Progenitor cell of endocrine pancreas (in vitro differentiated cells): ENCODE data around the gene CLIP4. TPM values are rescaled to one million over a fixed set of nuclear protein-coding genes. Genes with fewer than 3 reads are reported as not detected.

ENCODE experiments used
- DNase-seq: peaks from one replicate; pipeline ENCODE4 v3.0.0; 2021; ENCODE audit warnings: low spot score; ENCODE audit not compliant: unreplicated experiment
- H3K27ac Mint-ChIP-seq: 2 replicates; pipeline ENCODE4 v1.8.0; 2021; ENCODE audit warnings: mild to moderate bottlenecking, moderate library complexity, mixed read lengths
- H3K27me3 Mint-ChIP-seq: 2 replicates; pipeline ENCODE4 v1.8.0; 2021; ENCODE audit warnings: mixed read lengths
- H3K36me3 Mint-ChIP-seq: 2 replicates; pipeline ENCODE4 v1.8.0; 2022; ENCODE audit warnings: mixed read lengths; ENCODE audit not compliant: insufficient read depth
- H3K4me1 Mint-ChIP-seq: 2 replicates; pipeline ENCODE4 v1.8.0; 2021; ENCODE audit warnings: low read depth, mixed read lengths
- H3K4me3 Mint-ChIP-seq: 2 replicates; pipeline ENCODE4 v1.8.0; 2021; ENCODE audit warnings: low read depth, mild to moderate bottlenecking, moderate library complexity, mixed read lengths
- H3K9me3 Mint-ChIP-seq: 2 replicates; pipeline ENCODE4 v1.8.0; 2021; ENCODE audit warnings: low read depth, mixed read lengths
- total RNA-seq: library from RNA; stranded (reverse); gene quantifications from 2 replicates; pipeline ENCODE4 v1.2.1, GENCODE V29; 2021
- TF ChIP-seq, protein P1 (sequence below): fragments of 200-600 bp; sonication (generic); IDR thresholded peaks from one replicate; pipeline ENCODE4 v1.5.0; 2021; ENCODE audit warnings: antibody characterized with exemption, mild to moderate bottlenecking; ENCODE audit not compliant: unreplicated experiment

The CLIP4 gene
- total RNA-seq, 1 donor from 2014 or later, result 13.7 TPM

DNA sequence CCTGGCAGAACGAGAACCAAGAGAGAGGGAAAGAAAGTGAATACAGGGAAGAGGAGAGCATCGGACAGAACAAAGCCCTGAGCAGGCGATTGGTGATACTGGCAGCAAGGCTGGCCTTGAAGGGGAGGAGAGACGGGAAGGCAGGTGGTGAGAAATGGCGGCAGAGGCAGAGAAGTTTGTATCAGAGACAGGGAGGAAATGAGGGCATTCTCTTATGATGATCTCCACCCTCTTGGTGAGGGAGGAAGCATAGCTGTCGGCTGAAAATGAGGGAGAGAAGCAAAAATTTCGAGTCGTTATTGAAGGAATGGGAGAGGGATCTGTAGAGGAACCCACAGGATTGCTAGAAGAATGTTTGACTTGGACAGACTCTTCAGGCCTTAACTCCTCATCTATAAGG lies 80.6 kb downstream of the CLIP4 start:
- no peaks in the 10 kb centered on the region for H3K4me1 Mint-ChIP-seq
- no peak overlapping the region for H3K27ac Mint-ChIP-seq
- peaks cover 3% of the 10 kb centered on the region for H3K27me3 Mint-ChIP-seq
- TF ChIP-seq, protein P1, sequence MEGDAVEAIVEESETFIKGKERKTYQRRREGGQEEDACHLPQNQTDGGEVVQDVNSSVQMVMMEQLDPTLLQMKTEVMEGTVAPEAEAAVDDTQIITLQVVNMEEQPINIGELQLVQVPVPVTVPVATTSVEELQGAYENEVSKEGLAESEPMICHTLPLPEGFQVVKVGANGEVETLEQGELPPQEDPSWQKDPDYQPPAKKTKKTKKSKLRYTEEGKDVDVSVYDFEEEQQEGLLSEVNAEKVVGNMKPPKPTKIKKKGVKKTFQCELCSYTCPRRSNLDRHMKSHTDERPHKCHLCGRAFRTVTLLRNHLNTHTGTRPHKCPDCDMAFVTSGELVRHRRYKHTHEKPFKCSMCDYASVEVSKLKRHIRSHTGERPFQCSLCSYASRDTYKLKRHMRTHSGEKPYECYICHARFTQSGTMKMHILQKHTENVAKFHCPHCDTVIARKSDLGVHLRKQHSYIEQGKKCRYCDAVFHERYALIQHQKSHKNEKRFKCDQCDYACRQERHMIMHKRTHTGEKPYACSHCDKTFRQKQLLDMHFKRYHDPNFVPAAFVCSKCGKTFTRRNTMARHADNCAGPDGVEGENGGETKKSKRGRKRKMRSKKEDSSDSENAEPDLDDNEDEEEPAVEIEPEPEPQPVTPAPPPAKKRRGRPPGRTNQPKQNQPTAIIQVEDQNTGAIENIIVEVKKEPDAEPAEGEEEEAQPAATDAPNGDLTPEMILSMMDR, result no peak
- no peaks in the 10 kb centered on the region for H3K9me3 Mint-ChIP-seq
- no peak overlapping the region for H3K4me3 Mint-ChIP-seq
- no peak for DNase-seq
- no peaks in the 10 kb centered on the region for H3K36me3 Mint-ChIP-seq

DNA sequence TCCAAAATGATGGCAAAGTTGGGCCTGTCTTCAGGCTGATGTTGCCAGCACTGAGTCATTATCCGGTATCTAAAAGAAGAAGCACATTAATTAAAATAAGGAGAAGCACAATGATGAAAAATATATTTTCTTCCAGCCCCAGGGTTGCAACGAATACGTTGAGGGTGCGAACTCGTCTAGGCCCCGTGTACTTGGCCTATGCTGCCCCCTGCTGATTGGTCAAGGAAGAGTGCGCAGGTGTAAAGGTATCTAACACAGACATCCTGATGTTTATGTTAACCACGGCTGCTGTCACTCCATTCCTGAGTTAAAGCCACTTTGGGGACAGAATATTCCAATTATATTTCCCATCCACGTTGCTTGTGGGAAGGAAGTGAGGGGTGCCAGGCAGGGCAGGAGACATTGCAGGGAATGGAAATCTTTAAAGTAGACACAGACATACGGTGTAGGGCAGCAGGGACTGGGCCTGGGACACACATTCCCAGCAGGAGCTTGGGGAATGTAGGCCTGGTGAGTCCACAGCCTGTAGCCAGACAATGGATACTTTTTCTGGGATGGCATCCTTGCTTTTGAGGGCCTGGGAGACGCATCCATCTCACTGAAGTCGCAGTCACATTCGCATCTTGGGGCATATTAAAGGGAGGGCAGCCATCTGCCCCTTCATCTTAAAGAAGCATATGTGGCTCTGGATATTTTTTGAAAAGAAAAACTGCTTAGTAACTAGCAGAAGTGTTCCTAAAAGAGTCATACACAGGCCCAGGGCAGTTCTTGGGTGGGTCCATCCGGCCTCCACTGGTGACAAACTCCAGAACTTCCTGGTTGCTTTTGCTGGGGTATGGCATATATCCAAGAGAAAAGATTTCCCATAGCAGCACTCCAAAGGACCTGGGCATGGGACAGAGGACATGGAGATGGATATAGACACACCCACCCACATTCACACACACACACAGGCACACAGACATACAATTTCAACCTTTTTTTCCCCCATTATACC lies 81.9 kb downstream of the CLIP4 start:
- TF ChIP-seq, protein P1, result peak; percentile 91
- no peak overlapping the region for H3K4me3 Mint-ChIP-seq
- H3K36me3 Mint-ChIP-seq, result no peaks in the 10 kb centered on the region
- H3K27ac Mint-ChIP-seq, result no peak overlapping the region
- no peaks in the 10 kb centered on the region for H3K4me1 Mint-ChIP-seq
- peaks cover 3% of the 10 kb centered on the region for H3K27me3 Mint-ChIP-seq
- peak; percentile 77 for DNase-seq
- no peaks in the 10 kb centered on the region for H3K9me3 Mint-ChIP-seq

DNA sequence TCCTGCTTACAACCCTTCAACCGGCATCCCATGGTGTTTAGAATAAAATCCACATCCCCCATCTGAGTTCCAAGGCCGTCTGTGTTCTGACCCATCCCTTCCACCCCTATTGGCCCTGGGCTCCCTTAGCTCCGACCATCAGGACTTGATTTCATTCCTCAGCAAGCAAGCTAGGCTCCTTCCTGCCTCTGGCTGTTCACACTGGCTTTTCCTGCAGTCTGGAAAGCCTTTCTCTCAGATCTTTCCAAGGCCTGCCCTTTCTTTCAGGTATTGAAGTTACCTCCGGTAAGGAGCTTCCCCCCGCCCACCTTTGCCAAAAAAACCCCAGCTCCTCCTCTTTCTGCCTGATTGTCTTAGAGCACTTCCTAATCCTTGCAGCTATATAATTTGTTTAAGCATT lies 86.8 kb downstream of the CLIP4 start:
- Mint-ChIP-seq H3K27me3 (no peaks in the 10 kb centered on the region), H3K4me3 (no peak overlapping the region), H3K36me3 (no peaks in the 10 kb centered on the region), H3K9me3 (no peaks in the 10 kb centered on the region), H3K4me1 (no peaks in the 10 kb centered on the region), H3K27ac (no peak overlapping the region)
- TF ChIP-seq, protein P1, result no peak
- DNase-seq, result no peak

DNA sequence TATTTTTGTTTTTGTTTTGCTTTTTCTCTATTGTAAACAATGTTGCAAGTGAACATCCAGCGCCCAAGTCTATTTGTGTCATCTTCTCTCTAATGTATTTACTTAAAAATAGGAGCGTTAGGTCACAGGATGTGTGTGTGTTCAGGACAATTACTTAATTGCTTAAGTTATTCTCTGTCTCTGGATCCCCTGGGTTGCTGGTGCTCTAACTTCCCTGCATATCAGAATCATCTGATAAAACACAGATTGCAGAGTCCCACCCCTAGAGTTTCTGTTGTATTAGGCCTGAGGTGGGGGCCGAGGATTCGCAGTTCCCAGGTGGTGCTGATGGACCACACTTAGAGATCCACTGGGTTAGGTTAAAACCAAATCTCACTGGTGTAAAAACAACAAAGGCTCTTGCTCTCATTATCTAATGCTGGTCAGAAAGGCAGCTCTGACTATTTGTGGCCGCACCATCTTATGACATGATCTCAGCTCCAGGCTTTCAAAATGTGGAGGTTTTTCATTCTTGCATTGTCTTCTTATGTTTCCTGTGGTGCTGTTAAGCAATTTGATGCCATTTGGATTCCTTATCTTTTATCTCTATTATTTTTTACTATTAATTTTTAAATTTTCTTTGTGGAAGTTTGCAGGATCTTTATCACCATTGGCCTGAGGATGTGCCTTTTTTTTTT lies 87.7 kb downstream of the CLIP4 start:
- no peaks in the 10 kb centered on the region for H3K9me3 Mint-ChIP-seq
- H3K27me3 Mint-ChIP-seq, result no peaks in the 10 kb centered on the region
- no peaks in the 10 kb centered on the region for H3K36me3 Mint-ChIP-seq
- no peak for DNase-seq
- no peak overlapping the region for H3K27ac Mint-ChIP-seq
- TF ChIP-seq, protein P1, result no peak
- H3K4me3 Mint-ChIP-seq, result no peak overlapping the region
- H3K4me1 Mint-ChIP-seq, result no peaks in the 10 kb centered on the region

DNA sequence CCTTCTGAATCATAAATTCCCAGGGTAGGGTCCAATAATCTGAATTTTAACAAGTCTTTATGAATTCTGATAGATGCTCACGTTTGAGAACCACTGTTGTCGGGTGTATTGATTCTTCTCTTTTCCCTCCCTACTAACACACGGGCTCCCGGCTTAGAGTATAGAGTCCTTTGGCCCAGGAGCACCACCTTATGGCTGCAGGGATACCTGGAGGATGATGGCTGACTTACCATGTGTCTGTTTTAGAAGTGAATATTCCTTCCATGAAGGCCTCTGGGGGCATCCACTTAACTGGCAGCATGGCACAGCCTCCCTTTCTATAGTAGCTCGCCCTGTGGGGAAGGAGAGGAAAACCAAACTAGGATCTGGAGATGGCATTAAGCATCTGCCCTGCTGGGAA lies 91.7 kb downstream of the CLIP4 start:
- H3K36me3 Mint-ChIP-seq, result no peaks in the 10 kb centered on the region
- no peak for DNase-seq
- TF ChIP-seq, protein P1, result no peak
- no peaks in the 10 kb centered on the region for H3K9me3 Mint-ChIP-seq
- H3K27ac Mint-ChIP-seq, result no peak overlapping the region
- no peaks in the 10 kb centered on the region for H3K27me3 Mint-ChIP-seq
- no peak overlapping the region for H3K4me3 Mint-ChIP-seq
- H3K4me1 Mint-ChIP-seq, result no peaks in the 10 kb centered on the region
